ENCODE data around the gene LRFN2.

DNA sequence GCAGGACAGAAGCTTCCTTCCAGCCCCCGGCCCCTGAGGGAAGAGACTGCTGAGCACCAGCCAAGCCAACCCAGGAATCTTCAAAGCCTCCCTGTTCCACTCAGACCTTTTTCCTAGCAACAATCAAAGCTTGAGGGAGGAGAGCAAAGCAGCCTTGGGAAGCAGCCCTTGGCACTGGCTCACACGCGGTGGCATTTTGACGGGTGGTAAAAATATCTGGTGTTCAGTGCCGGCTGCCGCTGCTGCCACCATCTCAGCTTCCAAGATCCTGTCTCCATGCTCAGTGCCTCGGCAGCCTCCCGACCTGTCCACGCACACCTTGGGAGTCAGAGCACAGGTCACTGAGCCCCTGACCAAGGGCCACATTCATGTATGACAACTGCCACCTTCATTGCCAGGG, 170.1 kb downstream of the LRFN2 start:
- TF ChIP-seq CTCF (IDR thresholded peaks at IDR 0.05; ENCODE audit: control extremely low read depth in 1 of 3, insufficient read depth in 1 of 3, low read depth in 1 of 3, low read length in 3 of 3) (no peak), CBX8 (IDR thresholded peaks at IDR 0.05; ENCODE audit: borderline replicate concordance, low read depth, low read length) (no peak), CEBPB (IDR thresholded peaks at IDR 0.05; ENCODE audit: low read depth, low read length) (no peak)

All from H1 (cell line).